MM.1S (cell line): Measurements from ENCODE around the gene TMEM273.

Experiments used
- DNase-seq: peaks from one replicate; pipeline ENCODE4 v3.0.0-alpha.2; 2015
- H2AFZ ChIP-seq: fragments of 300-600 bp; sonication (generic); 2 replicates; pipeline ENCODE4 v1.6.0; 2016; ENCODE audit warnings: antibody characterized with exemption, low read length
- H3F3A ChIP-seq: fragments of 300-600 bp; sonication (generic); 2 replicates; pipeline ENCODE4 v1.6.1; 2016; ENCODE audit warnings: mild to moderate bottlenecking, antibody characterized with exemption, low read length, moderate library complexity, mixed read lengths; ENCODE audit not compliant: insufficient read depth
- H3K27ac ChIP-seq: fragments of 300-600 bp; sonication (generic); 2 replicates; pipeline ENCODE4 v1.5.1; 2016; ENCODE audit warnings: mild to moderate bottlenecking, low read length
- H3K27me3 ChIP-seq: fragments of 300-600 bp; sonication (generic); replicated peaks from 2 replicates; pipeline ENCODE4 v1.6.0; 2016; ENCODE audit warnings: low read length; ENCODE audit not compliant: insufficient read depth
- H3K36me3 ChIP-seq: fragments of 300-600 bp; sonication (generic); replicated peaks from 2 replicates; pipeline ENCODE4 v1.6.1; 2016; ENCODE audit warnings: mild to moderate bottlenecking, low read length, mixed read lengths; ENCODE audit not compliant: insufficient read depth
- H3K4me1 ChIP-seq: fragments of 300-600 bp; sonication (generic); 2 replicates; pipeline ENCODE4 v1.6.1; 2016; ENCODE audit warnings: low read length, mixed read lengths
- H3K4me2 ChIP-seq: fragments of 300-600 bp; sonication (generic); 2 replicates; pipeline ENCODE4 v1.6.0; 2016; ENCODE audit warnings: low read depth, low read length
- H3K4me3 ChIP-seq: fragments of 300-600 bp; sonication (generic); 2 replicates; pipeline ENCODE4 v1.5.1; 2016; ENCODE audit warnings: low read length, mixed read lengths
- H3K79me2 ChIP-seq: fragments of 300-600 bp; sonication (generic); 2 replicates; pipeline ENCODE4 v1.6.1; 2016; ENCODE audit warnings: mixed run types, low read length, mixed read lengths
- H3K9ac ChIP-seq: fragments of 300-600 bp; sonication (generic); 2 replicates; pipeline ENCODE4 v1.6.1; 2016; ENCODE audit warnings: low read length, mixed read lengths
- H3K9me2 ChIP-seq: fragments of 300-600 bp; sonication (generic); replicated peaks from 2 replicates; pipeline ENCODE4 v1.6.1; 2016; ENCODE audit warnings: mild to moderate bottlenecking, low read length, mixed read lengths; ENCODE audit not compliant: insufficient read depth
- H3K9me3 ChIP-seq: fragments of 300-600 bp; sonication (generic); replicated peaks from 2 replicates; pipeline ENCODE4 v1.6.1; 2016; ENCODE audit warnings: mild to moderate bottlenecking, low read length, mixed read lengths; ENCODE audit not compliant: insufficient read depth
- H4K20me1 ChIP-seq: fragments of 300-600 bp; sonication (generic); 2 replicates; pipeline ENCODE4 v1.6.1; 2016; ENCODE audit warnings: mild to moderate bottlenecking, low read length, moderate library complexity, mixed read lengths; ENCODE audit not compliant: insufficient read depth
- CTCF ChIP-seq: fragments of 300-600 bp; sonication (generic); IDR thresholded peaks from 2 replicates; pipeline ENCODE4 v1.5.1; 2016; ENCODE audit warnings: antibody characterized with exemption, low read length, mixed read lengths
- EZH2 ChIP-seq: fragments of 300-600 bp; sonication (generic); optimal IDR thresholded peaks from 2 replicates; pipeline ENCODE3; 2017; ENCODE audit warnings: low read depth, mild to moderate bottlenecking, antibody characterized with exemption, low read length, mixed read lengths
- EZH2phosphoT487 ChIP-seq: fragments of 300-600 bp; sonication (generic); IDR thresholded peaks from 2 replicates; pipeline ENCODE4 v1.6.1; 2018; ENCODE audit warnings: antibody characterized with exemption, low read length

TMEM273 gene

GRCh38 chr10:49139846-49140195, 48.4 kb downstream of the TMEM273 start:
- no peak overlapping the region for H2AFZ ChIP-seq
- no peaks in the 10 kb centered on the region for H3F3A ChIP-seq
- H3K4me2 ChIP-seq: no peak overlapping the region
- no peak overlapping the region for H3K4me3 ChIP-seq
- H3K4me1 ChIP-seq: no peaks in the 10 kb centered on the region
- H3K27me3 ChIP-seq: no peaks in the 10 kb centered on the region
- H3K79me2 ChIP-seq: no peaks in the 10 kb centered on the region
- H3K36me3 ChIP-seq: no peaks in the 10 kb centered on the region
- no peaks in the 10 kb centered on the region for H3K9me2 ChIP-seq
- DNase-seq: no peak
- H3K9me3 ChIP-seq: no peaks in the 10 kb centered on the region
- no peak overlapping the region for H3K9ac ChIP-seq
- no peak overlapping the region for H3K27ac ChIP-seq
- TF ChIP-seq CTCF (no peak), EZH2phosphoT487 (no peak), EZH2 (no peak)
- no peaks in the 10 kb centered on the region for H4K20me1 ChIP-seq

GRCh38 chr10:49139028-49139845, 49.0 kb downstream of the TMEM273 start:
- no peaks in the 10 kb centered on the region for H3K9me3 ChIP-seq
- no peak overlapping the region for H3K4me2 ChIP-seq
- H3K4me3 ChIP-seq: no peak overlapping the region
- no peak overlapping the region for H3K27ac ChIP-seq
- H3F3A ChIP-seq: no peaks in the 10 kb centered on the region
- H3K36me3 ChIP-seq: no peaks in the 10 kb centered on the region
- H4K20me1 ChIP-seq: no peaks in the 10 kb centered on the region
- no peak overlapping the region for H2AFZ ChIP-seq
- H3K79me2 ChIP-seq: no peaks in the 10 kb centered on the region
- H3K9ac ChIP-seq: no peak overlapping the region
- no peak for TF ChIP-seq CTCF
- no peaks in the 10 kb centered on the region for H3K9me2 ChIP-seq
- no peaks in the 10 kb centered on the region for H3K27me3 ChIP-seq
- no peak for DNase-seq
- no peaks in the 10 kb centered on the region for H3K4me1 ChIP-seq

GRCh38 chr10:49138361-49138891, 49.8 kb downstream of the TMEM273 start:
- Histone ChIP-seq H2AFZ (no peak overlapping the region), H3K36me3 (no peaks in the 10 kb centered on the region), H3F3A (no peaks in the 10 kb centered on the region), H3K4me2 (no peak overlapping the region), H4K20me1 (no peaks in the 10 kb centered on the region), H3K4me3 (no peak overlapping the region), H3K27ac (no peak overlapping the region), H3K9ac (no peak overlapping the region), H3K9me2 (no peaks in the 10 kb centered on the region), H3K27me3 (no peaks in the 10 kb centered on the region), H3K9me3 (no peaks in the 10 kb centered on the region), H3K79me2 (no peaks in the 10 kb centered on the region), H3K4me1 (no peaks in the 10 kb centered on the region)
- DNase-seq: no peak
- TF ChIP-seq EZH2phosphoT487 (no peak), EZH2 (no peak), CTCF (no peak)
